Stimulated activated naive CD8-positive, alpha-beta T cell treated with anti-CD3 and anti-CD28 coated beads, Interleukin-15, Interleukin-2, amounts not matched to agents 100 U/mL and 50 U/mL, for 24 hours (primary cell): Measurements from ENCODE around the gene ITGA1.
"Not testable (repeated sequence)": the region's sequence is repeated elsewhere in the genome, so short reads cannot be mapped to it uniquely, and the experiment has no call there.

ENCODE experiments used
- ATAC-seq: fragments of 150-1000 bp; cut with Tn5 transposase; one replicate; pipeline ENCODE4 v1.10.0; 2021
- DNase-seq: peaks from one replicate; pipeline ENCODE4 v3.0.0; 2021

Gene ITGA1

GRCh38 chr5:52787600-52788504 is at the start of gene ITGA1, which contains the start of gene PELO:
Gene ITGA1 (plus strand): TSS chr5:52787916. CDS start chr5:52788354, 438 bp downstream.
Gene PELO (plus strand): TSS chr5:52787916. CDS start chr5:52800395, 12,479 bp downstream.
- peak; percentile 74 for DNase-seq
- ATAC-seq: peak; percentile 90

- ATAC-seq (peak; percentile 73), DNase-seq (no peak)
These were observed 49.6 kb upstream of the ITGA1 start for GRCh38 chr5:52738095-52738506.

GRCh38 chr5:52740007-52740406 is 47.7 kb upstream of the ITGA1 start:
- DNase-seq (no peak), ATAC-seq (no peak)

GRCh38 chr5:52743012-52743411 is 44.7 kb upstream of the ITGA1 start:
- DNase-seq (no peak), ATAC-seq (peak; percentile 34)

- ATAC-seq (peak; percentile 12), DNase-seq (no peak)
These were observed 44.2 kb upstream of the ITGA1 start for GRCh38 chr5:52743529-52743928.

GRCh38 chr5:52743970-52744369 is 43.7 kb upstream of the ITGA1 start:
- peak; percentile 94 for ATAC-seq
- no peak for DNase-seq

- ATAC-seq: peak; percentile 53
- DNase-seq: not testable (repeated sequence)
These were observed 42.8 kb upstream of the ITGA1 start for GRCh38 chr5:52744867-52745458.

- ATAC-seq (no peak), DNase-seq (no peak)
These were observed 41.2 kb upstream of the ITGA1 start for GRCh38 chr5:52746539-52746938.

GRCh38 chr5:52748590-52748989 is 39.1 kb upstream of the ITGA1 start:
- no peak for ATAC-seq
- no peak for DNase-seq

- DNase-seq: no peak
- ATAC-seq: no peak
These were observed 38.0 kb upstream of the ITGA1 start for GRCh38 chr5:52749666-52750065.

- ATAC-seq: no peak
- no peak for DNase-seq
These were observed 36.6 kb upstream of the ITGA1 start for GRCh38 chr5:52751137-52751536.

GRCh38 chr5:52754051-52754450 is 33.7 kb upstream of the ITGA1 start:
- no peak for ATAC-seq
- DNase-seq: no peak

GRCh38 chr5:52757527-52757926 is 30.2 kb upstream of the ITGA1 start:
- no peak for DNase-seq
- ATAC-seq: no peak

- ATAC-seq (no peak), DNase-seq (no peak)
These were observed 29.7 kb upstream of the ITGA1 start for GRCh38 chr5:52758014-52758413.

- ATAC-seq (no peak), DNase-seq (no peak)
These were observed 28.4 kb upstream of the ITGA1 start for GRCh38 chr5:52759331-52759730.

GRCh38 chr5:52760695-52761366 is 26.9 kb upstream of the ITGA1 start:
- peak; percentile 51 for DNase-seq
- peak; percentile 71 for ATAC-seq

GRCh38 chr5:52767217-52767743 is 20.4 kb upstream of the ITGA1 start:
- DNase-seq (no peak), ATAC-seq (peak; percentile 52)

- DNase-seq (no peak), ATAC-seq (no peak)
These were observed 19.8 kb upstream of the ITGA1 start for GRCh38 chr5:52767766-52768480.

GRCh38 chr5:52769061-52769460 is 18.7 kb upstream of the ITGA1 start:
- DNase-seq (no peak), ATAC-seq (no peak)

GRCh38 chr5:52770287-52770939 is 17.3 kb upstream of the ITGA1 start:
- ATAC-seq (no peak), DNase-seq (no peak)

GRCh38 chr5:52771343-52772039 is 16.2 kb upstream of the ITGA1 start:
- DNase-seq (peak; percentile 34), ATAC-seq (peak; percentile 84)
